ENCODE results near the gene REXO1.

Gene REXO1

DNA sequence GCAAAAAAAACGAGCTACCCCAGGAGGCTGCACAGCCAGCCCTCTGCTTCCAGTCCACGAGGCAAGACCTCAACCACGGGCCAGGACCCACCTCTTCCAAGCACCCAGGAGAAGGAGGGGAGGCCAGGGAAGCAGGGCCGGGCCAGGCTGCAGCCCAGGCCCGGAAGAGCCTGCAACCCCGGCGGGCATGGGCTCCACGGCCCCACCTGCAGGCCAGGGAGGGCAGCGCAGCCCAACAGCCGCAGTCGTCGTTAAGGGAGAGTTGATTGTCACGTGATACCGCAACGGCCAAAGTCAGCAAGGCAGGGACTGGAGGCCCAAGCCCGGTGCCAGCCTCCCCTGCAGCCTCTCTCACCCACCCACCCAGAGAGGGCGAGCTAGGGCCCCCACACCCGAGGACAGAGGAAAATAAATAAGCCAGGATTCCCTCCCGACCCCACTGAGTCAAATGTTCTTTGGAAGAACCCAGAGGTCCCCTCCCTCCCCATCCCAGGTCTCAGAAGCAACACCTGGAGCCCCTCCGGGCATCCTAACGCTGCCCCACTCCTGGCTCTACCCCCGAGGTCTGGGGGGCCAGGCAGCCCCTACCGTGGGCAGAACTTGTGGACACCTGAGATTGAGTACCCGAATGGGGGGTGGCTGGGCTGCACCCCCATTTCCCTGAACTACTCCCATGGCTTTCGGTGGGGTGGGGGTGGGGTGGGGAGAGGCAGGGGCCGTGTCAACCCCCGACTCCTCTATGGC, 5.2 kb upstream of the REXO1 start (continued):
- no peak for TF ChIP-seq ZNF132 (tag by site-specific recombination; IDR thresholded peaks at IDR 0.05; ENCODE audit: borderline replicate concordance)
- no peak for TF ChIP-seq ZNF529 (tag by site-specific recombination; IDR thresholded peaks at IDR 0.05; ENCODE audit: insufficient replicate concordance)
- TF ChIP-seq YY1 (tag by site-specific recombination; IDR thresholded peaks at IDR 0.05), result no peak
- no peak for TF ChIP-seq ZNF223 (tag by site-specific recombination; IDR thresholded peaks at IDR 0.05)
- TF ChIP-seq, protein P1, sequence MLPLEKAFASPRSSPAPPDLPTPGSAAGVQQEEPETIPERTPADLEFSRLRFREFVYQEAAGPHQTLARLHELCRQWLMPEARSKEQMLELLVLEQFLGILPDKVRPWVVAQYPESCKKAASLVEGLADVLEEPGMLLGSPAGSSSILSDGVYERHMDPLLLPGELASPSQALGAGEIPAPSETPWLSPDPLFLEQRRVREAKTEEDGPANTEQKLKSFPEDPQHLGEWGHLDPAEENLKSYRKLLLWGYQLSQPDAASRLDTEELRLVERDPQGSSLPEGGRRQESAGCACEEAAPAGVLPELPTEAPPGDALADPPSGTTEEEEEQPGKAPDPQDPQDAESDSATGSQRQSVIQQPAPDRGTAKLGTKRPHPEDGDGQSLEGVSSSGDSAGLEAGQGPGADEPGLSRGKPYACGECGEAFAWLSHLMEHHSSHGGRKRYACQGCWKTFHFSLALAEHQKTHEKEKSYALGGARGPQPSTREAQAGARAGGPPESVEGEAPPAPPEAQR (tag by site-specific recombination; IDR thresholded peaks at IDR 0.05), result no peak
- TF ChIP-seq ZFP37 (tag by site-specific recombination; IDR thresholded peaks at IDR 0.05), result no peak
- TF ChIP-seq ZNF423 (tag by site-specific recombination; IDR thresholded peaks at IDR 0.05), result no peak
- TF ChIP-seq ZNF561 (tag by site-specific recombination; IDR thresholded peaks at IDR 0.05; ENCODE audit: borderline replicate concordance), result peak; percentile 17; the same call in 1 of the 2 replicates
- TF ChIP-seq KLF16 (tag by site-specific recombination; IDR thresholded peaks at IDR 0.05), result peak; percentile 30; the same call in 1 of the 2 replicates
- TF ChIP-seq ZNF48 (tag by site-specific recombination; IDR thresholded peaks at IDR 0.05), result no peak
- no peak for TF ChIP-seq ZNF555 (tag by site-specific recombination; conservative IDR thresholded peaks at IDR 0.05)
- TF ChIP-seq IKZF3 (tag by site-specific recombination; IDR thresholded peaks at IDR 0.05), result peak; percentile 38
- TF ChIP-seq, protein P2, sequence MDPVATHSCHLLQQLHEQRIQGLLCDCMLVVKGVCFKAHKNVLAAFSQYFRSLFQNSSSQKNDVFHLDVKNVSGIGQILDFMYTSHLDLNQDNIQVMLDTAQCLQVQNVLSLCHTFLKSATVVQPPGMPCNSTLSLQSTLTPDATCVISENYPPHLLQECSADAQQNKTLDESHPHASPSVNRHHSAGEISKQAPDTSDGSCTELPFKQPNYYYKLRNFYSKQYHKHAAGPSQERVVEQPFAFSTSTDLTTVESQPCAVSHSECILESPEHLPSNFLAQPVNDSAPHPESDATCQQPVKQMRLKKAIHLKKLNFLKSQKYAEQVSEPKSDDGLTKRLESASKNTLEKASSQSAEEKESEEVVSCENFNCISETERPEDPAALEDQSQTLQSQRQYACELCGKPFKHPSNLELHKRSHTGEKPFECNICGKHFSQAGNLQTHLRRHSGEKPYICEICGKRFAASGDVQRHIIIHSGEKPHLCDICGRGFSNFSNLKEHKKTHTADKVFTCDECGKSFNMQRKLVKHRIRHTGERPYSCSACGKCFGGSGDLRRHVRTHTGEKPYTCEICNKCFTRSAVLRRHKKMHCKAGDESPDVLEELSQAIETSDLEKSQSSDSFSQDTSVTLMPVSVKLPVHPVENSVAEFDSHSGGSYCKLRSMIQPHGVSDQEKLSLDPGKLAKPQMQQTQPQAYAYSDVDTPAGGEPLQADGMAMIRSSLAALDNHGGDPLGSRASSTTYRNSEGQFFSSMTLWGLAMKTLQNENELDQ (tag by site-specific recombination; IDR thresholded peaks at IDR 0.05; ENCODE audit: low read depth), result no peak
- no peak for TF ChIP-seq ZNF768 (tag by site-specific recombination; IDR thresholded peaks at IDR 0.05)
- TF ChIP-seq, protein P3, sequence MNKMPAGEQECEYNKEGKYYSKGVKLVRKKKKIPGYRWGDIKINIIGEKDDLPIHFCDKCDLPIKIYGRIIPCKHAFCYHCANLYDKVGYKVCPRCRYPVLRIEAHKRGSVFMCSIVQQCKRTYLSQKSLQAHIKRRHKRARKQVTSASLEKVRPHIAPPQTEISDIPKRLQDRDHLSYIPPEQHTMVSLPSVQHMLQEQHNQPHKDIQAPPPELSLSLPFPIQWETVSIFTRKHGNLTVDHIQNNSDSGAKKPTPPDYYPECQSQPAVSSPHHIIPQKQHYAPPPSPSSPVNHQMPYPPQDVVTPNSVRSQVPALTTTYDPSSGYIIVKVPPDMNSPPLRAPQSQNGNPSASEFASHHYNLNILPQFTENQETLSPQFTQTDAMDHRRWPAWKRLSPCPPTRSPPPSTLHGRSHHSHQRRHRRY (tag by site-specific recombination; IDR thresholded peaks at IDR 0.05), result no peak
- no peak for TF ChIP-seq REPIN1 (tag by site-specific recombination; IDR thresholded peaks at IDR 0.05; ENCODE audit: low read depth)
- no peak for TF ChIP-seq TCF7L2 (IDR thresholded peaks at IDR 0.05; ENCODE audit: borderline replicate concordance, low read depth, low read length)
- TF ChIP-seq ZNF777 (tag by site-specific recombination; IDR thresholded peaks at IDR 0.05; ENCODE audit: borderline replicate concordance), result no peak
- TF ChIP-seq ZNF830 (tag by site-specific recombination; IDR thresholded peaks at IDR 0.05; ENCODE audit: low read depth), result no peak
- no peak for TF ChIP-seq ZNF514 (tag by site-specific recombination; IDR thresholded peaks at IDR 0.05)
- no peak for TF ChIP-seq ZNF266 (tag by site-specific recombination; IDR thresholded peaks at IDR 0.05; ENCODE audit: low read depth)
- no peak for TF ChIP-seq HOXD13 (CRISPR knock-in tag; IDR thresholded peaks at IDR 0.05; ENCODE audit: borderline replicate concordance)
- no peak for TF ChIP-seq ZNF202 (tag by site-specific recombination; IDR thresholded peaks at IDR 0.05; ENCODE audit: borderline replicate concordance)
- TF ChIP-seq ZBTB21 (tag by site-specific recombination; IDR thresholded peaks at IDR 0.05), result no peak
- TF ChIP-seq ZNF169 (tag by site-specific recombination; IDR thresholded peaks at IDR 0.05), result no peak
- peak; percentile 51 for TF ChIP-seq ZNF600 (tag by site-specific recombination; IDR thresholded peaks at IDR 0.05)
- TF ChIP-seq ZNF571 (tag by site-specific recombination; IDR thresholded peaks at IDR 0.05), result no peak
- TF ChIP-seq ZFP69B (tag by site-specific recombination; IDR thresholded peaks at IDR 0.05), result no peak; the same call in 1 of the 2 replicates
- TF ChIP-seq, protein P4, sequence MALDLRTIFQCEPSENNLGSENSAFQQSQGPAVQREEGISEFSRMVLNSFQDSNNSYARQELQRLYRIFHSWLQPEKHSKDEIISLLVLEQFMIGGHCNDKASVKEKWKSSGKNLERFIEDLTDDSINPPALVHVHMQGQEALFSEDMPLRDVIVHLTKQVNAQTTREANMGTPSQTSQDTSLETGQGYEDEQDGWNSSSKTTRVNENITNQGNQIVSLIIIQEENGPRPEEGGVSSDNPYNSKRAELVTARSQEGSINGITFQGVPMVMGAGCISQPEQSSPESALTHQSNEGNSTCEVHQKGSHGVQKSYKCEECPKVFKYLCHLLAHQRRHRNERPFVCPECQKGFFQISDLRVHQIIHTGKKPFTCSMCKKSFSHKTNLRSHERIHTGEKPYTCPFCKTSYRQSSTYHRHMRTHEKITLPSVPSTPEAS (tag by site-specific recombination; IDR thresholded peaks at IDR 0.05), result no peak
- no peak for TF ChIP-seq KLF10 (tag by site-specific recombination; IDR thresholded peaks at IDR 0.05)
- TF ChIP-seq, protein P5, sequence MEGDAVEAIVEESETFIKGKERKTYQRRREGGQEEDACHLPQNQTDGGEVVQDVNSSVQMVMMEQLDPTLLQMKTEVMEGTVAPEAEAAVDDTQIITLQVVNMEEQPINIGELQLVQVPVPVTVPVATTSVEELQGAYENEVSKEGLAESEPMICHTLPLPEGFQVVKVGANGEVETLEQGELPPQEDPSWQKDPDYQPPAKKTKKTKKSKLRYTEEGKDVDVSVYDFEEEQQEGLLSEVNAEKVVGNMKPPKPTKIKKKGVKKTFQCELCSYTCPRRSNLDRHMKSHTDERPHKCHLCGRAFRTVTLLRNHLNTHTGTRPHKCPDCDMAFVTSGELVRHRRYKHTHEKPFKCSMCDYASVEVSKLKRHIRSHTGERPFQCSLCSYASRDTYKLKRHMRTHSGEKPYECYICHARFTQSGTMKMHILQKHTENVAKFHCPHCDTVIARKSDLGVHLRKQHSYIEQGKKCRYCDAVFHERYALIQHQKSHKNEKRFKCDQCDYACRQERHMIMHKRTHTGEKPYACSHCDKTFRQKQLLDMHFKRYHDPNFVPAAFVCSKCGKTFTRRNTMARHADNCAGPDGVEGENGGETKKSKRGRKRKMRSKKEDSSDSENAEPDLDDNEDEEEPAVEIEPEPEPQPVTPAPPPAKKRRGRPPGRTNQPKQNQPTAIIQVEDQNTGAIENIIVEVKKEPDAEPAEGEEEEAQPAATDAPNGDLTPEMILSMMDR (tag by site-specific recombination; IDR thresholded peaks at IDR 0.05), result peak; percentile 95
- TF ChIP-seq ZNF292 (tag by site-specific recombination; IDR thresholded peaks at IDR 0.05; ENCODE audit: borderline replicate concordance, low read depth), result no peak
- peak; percentile 59 for TF ChIP-seq ZXDB (tag by site-specific recombination; IDR thresholded peaks at IDR 0.05)
- TF ChIP-seq ZNF521 (tag by site-specific recombination; IDR thresholded peaks at IDR 0.05), result no peak

All from HEK293 (cell line).